GM08714 (cell line): ENCODE measurements around the gene ARFGAP1.

Experiments used
- H3K4me3 ChIP-seq: fragments of 200-500 bp; sonication (Bioruptor generic); 2 replicates; pipeline ENCODE4 v1.5.1; 2014; ENCODE audit warnings: mild to moderate bottlenecking, low read length, inconsistent platforms
- ZNF274 ChIP-seq: IDR thresholded peaks from 2 replicates; pipeline ENCODE4 v1.6.1; 2012; ENCODE audit warnings: mild to moderate bottlenecking, low read depth, low read length

The ARFGAP1 gene

GRCh38 chr20:63274381-63275228 lies 2.0 kb downstream of the ARFGAP1 start:
- H3K4me3 ChIP-seq, result no peak overlapping the region
- TF ChIP-seq ZNF274, result no peak

GRCh38 chr20:63275825-63276224 lies 3.2 kb downstream of the ARFGAP1 start:
- no peak for TF ChIP-seq ZNF274

GRCh38 chr20:63276956-63277355 lies 4.3 kb downstream of the ARFGAP1 start:
- no peak for TF ChIP-seq ZNF274
- H3K4me3 ChIP-seq, result no peak overlapping the region

More at GRCh38 chr20:63275825-63276224, 3.2 kb downstream of the ARFGAP1 start:
- no peak overlapping the region for H3K4me3 ChIP-seq

DNA sequence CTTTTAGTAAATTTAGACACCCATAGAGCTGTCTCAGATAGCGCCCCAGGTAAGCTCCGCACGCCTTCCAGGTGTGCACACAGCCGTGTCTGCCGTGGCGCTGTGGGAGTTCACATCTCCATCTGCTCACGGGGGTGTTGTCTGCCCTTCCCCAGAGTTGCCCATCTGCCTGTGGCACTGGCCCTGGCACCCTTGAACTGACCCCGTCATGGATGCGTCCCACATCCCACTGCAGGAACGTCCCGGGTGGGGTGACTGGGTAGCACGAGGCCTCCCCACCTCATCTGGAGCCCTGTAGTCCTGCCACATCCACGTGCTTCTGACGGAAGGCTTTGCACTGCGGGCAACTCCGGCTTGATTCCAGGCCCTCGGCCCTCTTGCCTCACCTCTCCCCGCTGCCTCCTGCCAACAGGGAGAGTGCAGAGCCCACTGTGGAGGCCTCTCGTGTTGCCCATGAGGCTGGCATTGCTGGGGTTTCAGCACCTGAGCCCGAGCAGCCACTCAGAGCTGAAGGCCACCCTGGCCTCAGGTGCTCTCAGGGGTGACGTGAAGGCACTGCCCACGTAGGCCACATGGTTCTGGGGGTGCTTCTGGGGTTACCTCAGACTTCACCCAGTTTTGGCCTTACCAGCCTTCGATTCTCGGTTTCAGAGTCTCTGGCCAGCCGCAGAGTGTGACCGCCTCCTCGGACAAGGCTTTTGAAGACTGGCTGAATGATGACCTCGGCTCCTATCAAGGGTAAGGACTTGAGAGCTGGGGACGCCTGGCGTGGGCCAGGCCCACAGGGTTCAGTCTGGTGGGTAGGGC lies 5.1 kb downstream of the ARFGAP1 start:
- H3K4me3 ChIP-seq, result no peak overlapping the region
- no peak for TF ChIP-seq ZNF274

DNA sequence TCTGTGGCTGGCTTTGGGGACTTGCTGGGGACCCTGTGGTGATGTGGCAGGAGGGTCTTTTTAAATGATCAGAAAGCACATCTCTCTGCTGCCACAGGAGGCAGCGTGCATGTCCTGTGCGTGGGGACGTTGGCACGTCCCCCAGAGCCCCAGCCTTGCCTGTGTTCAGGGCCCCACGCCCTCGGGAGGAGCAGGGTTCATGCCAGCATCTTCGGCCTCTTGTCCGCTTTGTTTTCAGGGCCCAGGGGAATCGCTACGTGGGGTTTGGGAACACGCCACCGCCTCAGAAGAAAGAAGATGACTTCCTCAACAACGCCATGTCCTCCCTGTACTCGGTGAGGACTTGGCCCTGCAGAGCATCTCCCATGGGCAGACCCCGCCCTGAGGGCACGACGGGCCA lies 6.0 kb downstream of the ARFGAP1 start:
- TF ChIP-seq ZNF274, result no peak
- no peak overlapping the region for H3K4me3 ChIP-seq

GRCh38 chr20:63279931-63280330 lies 7.3 kb downstream of the ARFGAP1 start:
- H3K4me3 ChIP-seq, result no peak overlapping the region
- TF ChIP-seq ZNF274, result no peak

- TF ChIP-seq ZNF274, result no peak
- H3K4me3 ChIP-seq, result no peak overlapping the region
These were observed 7.8 kb downstream of the ARFGAP1 start for GRCh38 chr20:63280371-63280770.

DNA sequence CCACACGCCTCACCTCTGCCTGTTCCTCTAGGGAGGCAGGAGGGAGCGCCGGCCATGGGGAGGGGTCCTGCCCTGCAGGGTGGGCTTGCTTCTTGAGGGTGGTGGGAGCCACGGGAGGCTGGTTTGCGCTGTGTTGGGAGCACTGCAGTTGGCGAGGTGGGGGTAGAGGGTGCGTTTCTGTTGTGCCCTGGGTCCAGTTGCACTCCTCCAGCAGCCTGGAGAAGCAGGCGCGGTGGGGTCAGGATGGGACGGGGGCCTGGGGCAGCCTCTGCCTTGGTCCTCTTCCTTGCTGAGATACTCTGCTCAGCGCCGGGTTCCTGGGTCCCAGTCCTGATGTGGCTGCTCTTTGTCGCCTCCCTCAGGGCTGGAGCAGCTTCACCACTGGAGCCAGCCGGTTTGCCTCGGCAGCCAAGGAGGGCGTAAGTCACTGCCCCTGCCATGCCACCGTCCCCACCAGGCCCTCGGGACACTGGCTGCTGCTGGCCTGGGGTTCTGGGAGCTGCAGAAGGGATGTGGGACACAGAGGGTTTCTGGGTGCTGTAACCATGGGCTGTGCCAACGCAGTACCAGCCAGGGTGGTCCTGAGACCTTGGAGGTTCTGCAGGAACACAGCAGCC lies 8.4 kb downstream of the ARFGAP1 start:
- no peak for TF ChIP-seq ZNF274
- no peak overlapping the region for H3K4me3 ChIP-seq

DNA sequence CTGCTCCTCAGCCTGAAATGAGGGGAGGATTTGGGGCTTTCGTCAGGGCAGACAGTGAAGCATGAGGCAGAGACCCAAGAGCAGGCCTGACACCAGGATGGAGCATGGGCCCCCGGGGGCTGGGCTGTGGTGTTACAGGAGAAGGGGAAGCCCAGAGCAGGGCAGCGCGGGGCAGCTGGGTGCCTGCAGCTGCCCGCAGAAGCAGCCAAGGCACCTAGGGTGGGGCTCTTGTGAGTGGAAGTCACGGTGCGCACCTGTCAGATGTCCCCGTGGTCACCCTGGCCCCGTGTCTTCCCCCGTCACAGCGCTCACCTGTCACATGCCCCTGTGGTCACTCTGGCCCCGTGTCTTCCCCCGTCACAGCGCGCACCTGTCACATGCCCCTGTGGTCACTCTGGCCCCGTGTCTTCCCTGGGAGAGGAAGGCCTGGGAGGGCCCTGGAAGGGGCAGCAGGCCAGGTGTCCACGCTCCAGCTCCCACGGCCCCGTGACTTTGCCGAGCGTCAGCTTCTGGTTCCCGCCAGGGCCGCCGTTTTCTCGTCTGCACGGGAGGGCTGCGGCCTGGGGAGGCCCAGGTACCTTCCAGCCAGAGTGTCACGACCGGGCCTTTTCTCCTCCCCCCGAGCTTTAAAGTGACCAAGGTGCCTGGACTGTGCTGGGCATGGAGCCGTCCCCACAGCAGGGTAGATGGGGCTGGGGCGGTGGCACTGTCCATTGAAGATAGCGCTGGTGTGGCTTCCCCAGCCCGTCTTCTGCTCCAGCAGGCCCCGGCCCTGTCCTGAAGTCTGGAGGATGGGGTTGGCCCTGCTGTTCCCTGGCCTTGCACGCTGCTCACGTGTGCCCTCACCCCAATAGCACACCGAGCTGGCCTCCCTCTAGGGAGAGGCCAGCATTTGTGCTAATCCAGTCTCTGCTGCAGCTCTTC lies 9.4 kb downstream of the ARFGAP1 start:
- TF ChIP-seq ZNF274, result no peak

DNA sequence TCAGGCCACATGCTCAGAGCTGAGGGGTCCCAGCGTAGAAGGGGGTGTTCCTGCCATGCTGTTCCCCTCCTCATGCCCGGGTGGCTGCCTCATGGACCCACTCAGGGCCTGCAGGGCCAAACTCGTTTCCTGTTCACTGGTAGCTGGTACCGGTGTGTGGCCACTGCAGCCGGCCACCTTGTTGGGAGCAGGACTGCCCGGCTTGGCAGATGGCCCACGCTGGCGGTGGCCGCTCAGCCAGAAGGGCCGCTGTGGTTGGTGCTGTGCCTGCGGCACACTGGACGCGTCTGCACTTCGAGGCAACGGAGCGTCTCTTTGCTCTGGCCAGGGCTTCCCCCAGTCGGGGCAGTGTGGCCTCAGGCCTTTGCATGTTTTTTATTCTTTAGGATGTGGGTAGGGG lies 10.3 kb downstream of the ARFGAP1 start:
- no peak for TF ChIP-seq ZNF274
- no peak overlapping the region for H3K4me3 ChIP-seq

More for the DNA sequence above, 9.4 kb downstream of the ARFGAP1 start:
- H3K4me3 ChIP-seq, result no peak overlapping the region

DNA sequence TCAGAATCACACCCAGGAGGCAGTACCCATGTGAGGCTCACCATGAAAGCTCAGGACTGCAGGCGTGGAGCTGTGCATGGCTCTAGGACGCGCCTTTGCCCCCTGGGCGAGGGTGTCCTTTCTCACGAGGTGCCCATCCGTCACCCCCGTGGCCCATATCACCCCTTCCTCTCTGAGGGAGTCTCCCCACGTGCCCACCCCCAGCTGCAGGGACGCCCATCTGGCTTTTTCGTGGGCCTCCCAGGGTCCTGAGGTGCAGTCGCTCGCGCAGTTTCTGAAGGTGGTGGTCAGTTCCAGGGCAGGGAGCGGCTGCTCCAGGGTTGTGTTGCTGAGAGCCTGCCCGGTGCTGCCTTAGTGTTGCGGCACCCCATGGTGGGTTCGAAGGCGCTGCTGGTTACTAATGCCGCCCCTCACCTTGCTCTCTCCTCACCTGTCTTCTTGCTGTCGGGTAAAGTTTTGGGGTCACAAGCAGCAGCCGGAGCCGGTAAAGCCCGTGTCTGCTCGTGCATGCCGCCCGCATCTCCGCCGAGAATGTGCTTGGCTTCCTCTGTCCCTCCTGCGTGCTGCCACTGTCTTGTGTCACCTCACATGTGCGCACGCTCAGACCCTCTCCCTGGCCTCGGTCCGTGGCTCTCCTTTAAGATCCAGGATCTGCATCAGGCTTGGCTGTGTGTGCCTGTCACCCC lies 10.9 kb downstream of the ARFGAP1 start:
- no peak for TF ChIP-seq ZNF274
- H3K4me3 ChIP-seq, result no peak overlapping the region

GRCh38 chr20:63284083-63284440 lies 11.4 kb downstream of the ARFGAP1 start:
- no peak for TF ChIP-seq ZNF274
- H3K4me3 ChIP-seq, result no peak overlapping the region

DNA sequence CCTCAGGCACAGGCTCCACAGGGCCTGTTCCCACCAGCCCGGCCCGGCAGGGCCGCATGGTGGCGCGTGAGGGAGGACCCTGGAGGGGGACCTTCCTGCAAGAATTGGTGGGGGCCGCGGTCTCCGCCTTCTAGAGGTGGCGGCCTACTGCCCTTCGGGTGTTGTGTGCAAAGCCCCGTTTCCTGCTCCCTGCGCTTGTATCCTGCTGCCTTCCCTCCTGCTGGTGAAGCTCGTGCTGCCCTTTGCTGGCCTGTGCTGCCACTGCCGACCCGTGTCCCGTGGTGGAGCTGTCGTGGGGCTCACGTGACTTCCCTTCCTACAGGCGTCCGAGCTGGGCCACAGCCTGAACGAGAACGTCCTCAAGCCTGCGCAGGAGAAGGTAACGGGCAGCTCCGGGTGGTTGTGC lies 11.9 kb downstream of the ARFGAP1 start:
- H3K4me3 ChIP-seq, result no peak overlapping the region

More for the DNA sequence above, 11.9 kb downstream of the ARFGAP1 start:
- TF ChIP-seq ZNF274, result no peak
